HFF-Myc (cell line): ENCODE data around the gene SYNPO2L.

Source experiments
- DNase-seq: peaks from one replicate; pipeline ENCODE4 v3.0.0-alpha.2; 2011; ENCODE audit warnings: low read depth; ENCODE audit errors: extremely low read depth
- H3K4me3 ChIP-seq: replicated peaks from 2 replicates; pipeline ENCODE4 v1.5.1; 2011; ENCODE audit warnings: low read depth, mild to moderate bottlenecking, control low read depth, low read length
- CTCF ChIP-seq: IDR thresholded peaks from 2 replicates; pipeline ENCODE4 v1.5.1; 2012; ENCODE audit warnings: mild to moderate bottlenecking, low read depth, low read length, control low read depth; ENCODE audit errors: missing control alignments

Gene SYNPO2L

GRCh38 chr10:73647875-73648651, 7.8 kb downstream of the SYNPO2L start:
- peak overlapping the region; percentile 49 for H3K4me3 ChIP-seq
- TF ChIP-seq CTCF = no peak
- DNase-seq = no peak

- no peak for DNase-seq
- TF ChIP-seq CTCF = no peak
- peak overlapping the region; percentile 49 for H3K4me3 ChIP-seq
These were observed 8.5 kb downstream of the SYNPO2L start for GRCh38 chr10:73647211-73647874.

GRCh38 chr10:73646598-73647041, 9.2 kb downstream of the SYNPO2L start:
- H3K4me3 ChIP-seq = no peak overlapping the region
- TF ChIP-seq CTCF = no peak
- no peak for DNase-seq

GRCh38 chr10:73645251-73645650, 10.6 kb downstream of the SYNPO2L start:
- no peak overlapping the region for H3K4me3 ChIP-seq
- TF ChIP-seq CTCF = no peak
- DNase-seq = no peak

- no peak for DNase-seq
- no peak overlapping the region for H3K4me3 ChIP-seq
- no peak for TF ChIP-seq CTCF
These were observed 11.1 kb downstream of the SYNPO2L start for GRCh38 chr10:73644767-73645166.

- peak; percentile 74 for TF ChIP-seq CTCF
- no peak overlapping the region for H3K4me3 ChIP-seq
- DNase-seq = no peak
These were observed 11.7 kb downstream of the SYNPO2L start for GRCh38 chr10:73644015-73644743.
